Effector CD8-positive, alpha-beta T cell (primary cell): ENCODE data around the gene METAP2.
"Not testable (repeated sequence)": the region's sequence is repeated elsewhere in the genome, so short reads cannot be mapped to it uniquely, and the experiment has no call there.

Experiments used
- DNase-seq: peaks from one replicate; lab custom pipeline; 2025; lab: John Stamatoyannopoulos, UW

The METAP2 gene

GRCh38 chr12:95462551-95462950, 11.4 kb upstream of the METAP2 start:
- DNase-seq = no peak

- no peak for DNase-seq
These were observed 10.9 kb upstream of the METAP2 start for GRCh38 chr12:95463050-95463449.

DNA sequence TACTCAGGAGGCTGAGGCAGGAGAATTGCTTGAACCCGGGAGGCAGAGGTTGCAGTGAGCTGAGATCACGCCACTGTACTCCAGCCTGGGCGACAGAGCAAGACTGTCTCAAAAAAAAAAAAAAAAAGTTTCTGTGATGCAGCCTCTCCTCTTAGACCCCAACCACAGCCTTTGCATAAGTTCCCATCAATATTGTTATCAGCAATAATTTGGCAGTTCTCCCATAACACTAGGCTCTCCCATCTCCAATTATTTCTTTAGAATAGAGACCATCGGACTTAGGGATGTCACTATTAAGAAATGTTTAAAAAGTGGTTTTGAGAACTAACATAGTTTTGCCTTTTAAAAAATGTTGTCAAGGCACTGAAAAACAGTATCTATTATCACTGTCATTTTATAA, 10.2 kb upstream of the METAP2 start:
- DNase-seq = not testable (repeated sequence)

GRCh38 chr12:95465275-95465674, 8.7 kb upstream of the METAP2 start:
- DNase-seq = no peak

GRCh38 chr12:95470300-95470699, 3.7 kb upstream of the METAP2 start:
- no peak for DNase-seq

GRCh38 chr12:95473231-95473883, 595 bp upstream of the METAP2 start:
- DNase-seq = peak; percentile 6

GRCh38 chr12:95474660-95474958, 657 bp downstream of the METAP2 start:
- no peak for DNase-seq

GRCh38 chr12:95480230-95480629, 6.3 kb downstream of the METAP2 start:
- DNase-seq = no peak

GRCh38 chr12:95481072-95481471, 7.1 kb downstream of the METAP2 start:
- no peak for DNase-seq

GRCh38 chr12:95481888-95482287, 7.9 kb downstream of the METAP2 start:
- DNase-seq = no peak

DNA sequence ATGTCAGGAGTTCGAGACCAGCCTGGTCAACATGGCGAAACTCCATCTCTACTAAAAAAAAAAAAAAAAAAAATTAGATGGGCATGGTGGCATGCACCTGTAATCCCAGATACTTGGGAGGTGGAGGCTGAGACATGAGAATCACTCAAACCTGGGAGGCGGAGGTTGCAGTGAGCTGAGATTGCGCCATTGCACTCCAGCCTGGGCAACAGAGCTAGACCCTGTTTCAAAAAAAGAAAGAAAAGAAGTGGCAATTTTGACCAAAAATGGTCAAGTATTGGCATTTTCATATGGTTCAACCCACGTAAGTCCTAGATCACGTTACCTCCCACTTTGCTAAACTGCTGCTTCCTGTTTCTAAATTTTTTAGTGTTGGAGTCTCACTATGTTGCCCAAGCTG, 8.6 kb downstream of the METAP2 start:
- DNase-seq = not testable (repeated sequence)

GRCh38 chr12:95484524-95484923, 10.6 kb downstream of the METAP2 start:
- DNase-seq = no peak

- no peak for DNase-seq
These were observed 13.1 kb downstream of the METAP2 start for GRCh38 chr12:95487024-95487423.

DNA sequence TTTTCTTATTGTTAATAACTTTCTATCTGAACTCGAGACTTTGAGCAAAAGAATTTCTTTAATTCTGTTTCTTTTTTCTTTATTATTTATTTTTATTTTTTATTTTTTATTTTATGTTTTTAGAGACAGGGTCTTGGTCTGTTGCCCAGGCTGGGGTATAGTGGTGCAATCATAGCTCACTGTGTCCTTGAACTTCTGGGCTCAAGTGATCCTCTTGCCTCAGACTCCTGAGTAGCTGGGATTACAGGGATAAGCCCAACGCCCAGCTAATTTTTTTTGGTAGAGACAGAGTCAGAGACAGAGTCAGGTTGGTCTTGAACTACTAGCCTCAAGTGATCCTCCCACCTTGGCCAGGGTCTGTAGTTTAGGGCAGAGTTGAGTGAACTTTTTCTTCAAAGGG, 18.5 kb downstream of the METAP2 start:
- DNase-seq = no peak

DNA sequence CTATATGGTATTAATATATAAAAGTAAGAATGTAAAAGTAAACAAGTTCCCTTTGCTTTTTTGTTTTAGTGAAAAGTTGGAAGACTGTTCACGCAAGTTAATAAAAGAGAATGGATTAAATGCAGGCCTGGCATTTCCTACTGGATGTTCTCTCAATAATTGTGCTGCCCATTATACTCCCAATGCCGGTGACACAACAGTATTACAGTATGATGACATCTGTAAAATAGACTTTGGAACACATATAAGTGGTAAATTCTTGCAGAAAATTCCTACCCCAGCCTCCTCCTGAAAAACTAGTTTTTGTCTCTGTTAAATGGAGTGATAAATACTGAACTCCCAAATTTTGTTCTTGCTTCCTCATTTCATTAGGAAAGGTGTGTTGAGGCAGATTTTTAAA, 20.9 kb downstream of the METAP2 start:
- DNase-seq = no peak

- no peak for DNase-seq
These were observed 21.5 kb downstream of the METAP2 start for GRCh38 chr12:95495433-95495832.

DNA sequence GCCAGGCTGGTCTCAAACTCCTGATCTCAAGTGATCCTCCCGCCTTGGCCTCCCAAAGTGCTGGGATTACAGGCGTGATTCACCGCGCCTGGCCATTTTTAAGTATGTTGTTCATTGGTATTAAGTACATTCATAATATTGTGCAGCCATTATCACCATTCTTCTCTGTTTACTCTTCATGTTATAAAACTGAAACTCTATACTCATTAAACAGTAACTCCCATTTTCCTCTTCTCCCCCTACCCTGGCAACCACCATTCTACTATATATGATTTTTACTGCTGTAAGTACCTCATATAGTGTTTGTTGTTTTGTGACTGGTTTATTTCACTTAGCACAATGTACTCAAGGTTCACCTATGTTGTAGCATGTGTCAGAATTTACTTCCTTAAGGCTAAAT, 23.1 kb downstream of the METAP2 start:
- DNase-seq = no peak

DNA sequence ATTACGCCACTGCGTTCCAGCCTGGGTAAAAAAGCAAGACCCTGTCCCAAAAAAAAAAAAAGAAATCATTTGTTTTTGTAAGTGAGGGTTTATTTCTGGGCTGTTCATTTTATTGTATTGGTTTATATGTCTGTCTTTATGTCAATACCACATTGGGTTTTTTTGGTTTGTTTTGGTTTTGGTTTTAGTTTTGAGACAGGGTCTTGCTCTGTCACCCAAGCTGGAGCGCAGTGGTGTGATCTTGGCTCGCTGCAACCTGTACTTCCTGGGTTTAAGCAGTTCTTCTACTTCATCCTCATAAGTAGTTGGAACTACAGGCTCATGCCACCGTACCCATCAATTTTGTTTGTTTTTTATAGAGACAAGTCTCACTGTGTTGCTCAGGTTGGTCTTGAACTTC, 25.0 kb downstream of the METAP2 start:
- no peak for DNase-seq

DNA sequence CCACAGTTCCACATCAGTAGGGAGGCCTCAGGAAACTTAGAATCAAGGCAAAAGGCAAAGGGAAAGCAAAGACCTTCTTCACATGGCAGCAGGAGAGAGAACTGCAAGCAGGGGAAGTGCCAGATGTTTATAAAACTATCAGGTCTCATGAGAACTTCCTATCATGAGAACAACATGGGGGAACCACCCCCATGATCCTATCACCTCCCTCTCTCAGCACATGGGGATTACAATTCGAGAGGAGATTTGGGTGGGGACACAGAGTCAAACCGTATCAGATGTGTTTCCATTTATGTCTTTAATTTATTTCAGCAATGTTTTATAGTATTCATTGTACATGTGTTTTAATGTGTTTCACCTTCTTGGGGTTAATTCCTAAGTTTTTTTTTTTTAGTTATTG, 25.8 kb downstream of the METAP2 start:
- DNase-seq = no peak

DNA sequence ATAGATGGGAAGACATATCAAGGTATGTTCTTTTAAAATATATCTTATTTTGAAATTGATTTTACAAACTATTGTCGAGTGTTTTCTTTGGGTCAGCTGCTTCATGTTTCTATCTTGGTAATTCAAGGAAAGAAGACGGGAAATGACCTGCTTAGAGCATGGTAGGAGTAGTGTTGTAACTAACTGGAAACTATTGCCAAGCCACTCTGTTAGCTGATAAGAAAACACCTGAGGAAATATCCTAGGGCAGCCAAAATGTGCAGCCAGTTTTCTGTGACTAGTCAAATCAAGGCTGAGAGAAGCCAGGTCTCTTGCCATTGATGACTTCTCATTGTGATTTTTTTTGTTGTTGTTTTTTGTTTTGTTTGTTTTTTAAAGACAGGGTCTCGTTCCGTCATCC, 30.2 kb downstream of the METAP2 start:
- DNase-seq = no peak

- DNase-seq = no peak
These were observed 31.1 kb downstream of the METAP2 start for GRCh38 chr12:95505039-95505438.

DNA sequence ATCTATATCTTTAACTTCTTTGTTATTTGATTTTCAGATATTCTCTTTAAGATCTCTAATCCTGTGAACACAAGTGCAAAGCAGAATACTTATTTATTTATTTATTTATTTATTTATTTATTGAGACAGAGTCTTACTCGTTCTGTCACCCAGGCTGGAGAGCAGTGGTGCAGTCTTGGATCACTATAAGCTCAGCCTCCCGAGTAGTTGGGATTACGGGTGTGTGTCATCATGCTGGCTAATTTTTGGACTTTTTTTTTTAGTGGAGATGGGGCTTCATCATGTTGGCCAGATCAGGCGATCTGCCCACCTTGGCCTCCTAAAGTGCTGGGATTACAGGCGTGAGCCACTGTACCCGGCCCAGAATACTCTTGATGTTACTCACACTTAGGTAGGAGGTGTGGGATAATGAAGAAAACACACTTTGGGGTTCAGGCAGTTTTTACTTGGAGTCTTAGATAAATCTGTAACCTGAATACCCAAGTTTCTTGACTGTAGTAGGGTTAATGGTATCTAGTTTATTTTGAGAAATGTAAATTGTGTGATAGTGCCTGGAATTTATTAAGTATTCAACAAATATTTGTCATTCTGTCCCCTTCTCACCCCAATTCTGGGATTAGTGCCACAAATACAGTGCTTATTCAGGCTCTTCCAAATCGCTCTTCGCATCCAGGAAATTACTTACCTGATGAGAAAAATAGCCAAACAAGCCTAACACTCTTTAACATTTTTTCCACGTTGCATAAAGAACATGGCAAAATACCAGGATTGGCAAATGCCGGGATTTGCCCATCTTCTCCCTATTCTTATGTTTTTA, 33.0 kb downstream of the METAP2 start:
- no peak for DNase-seq

DNA sequence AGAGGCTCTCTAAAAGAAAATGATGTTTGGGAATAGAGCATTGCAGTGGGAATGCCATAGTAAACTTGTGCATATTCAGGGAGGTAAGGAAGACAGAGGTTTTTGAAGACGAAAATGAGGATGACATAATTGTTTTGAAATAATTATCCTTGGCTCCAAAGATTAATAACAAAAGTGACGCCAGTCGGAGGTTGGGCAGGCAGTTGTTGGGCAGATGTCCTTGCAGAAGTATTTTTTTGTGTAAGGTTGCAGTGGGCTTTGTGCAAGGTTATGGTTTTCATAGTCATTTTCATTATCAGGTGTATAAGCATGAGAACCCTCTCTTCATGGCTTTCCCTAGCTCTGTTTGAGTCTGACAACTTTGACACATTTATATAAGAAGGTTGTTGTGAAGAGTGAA, 35.3 kb downstream of the METAP2 start:
- DNase-seq = no peak

GRCh38 chr12:95511977-95512376, 38.0 kb downstream of the METAP2 start:
- no peak for DNase-seq
